Fibroblast of skin of scalp (primary cell): ENCODE results near the gene AHNAK.
A peak's percentile ranks its signal among the peaks of the same experiment; 100 is the strongest.
"Not testable (repeated sequence)": the region's sequence is repeated elsewhere in the genome, so short reads cannot be mapped to it uniquely, and the experiment has no call there.

Experiments used
- DNase-seq: peaks from one replicate; pipeline ENCODE4 v3.0.0-alpha.2; 2013

The AHNAK gene

DNA sequence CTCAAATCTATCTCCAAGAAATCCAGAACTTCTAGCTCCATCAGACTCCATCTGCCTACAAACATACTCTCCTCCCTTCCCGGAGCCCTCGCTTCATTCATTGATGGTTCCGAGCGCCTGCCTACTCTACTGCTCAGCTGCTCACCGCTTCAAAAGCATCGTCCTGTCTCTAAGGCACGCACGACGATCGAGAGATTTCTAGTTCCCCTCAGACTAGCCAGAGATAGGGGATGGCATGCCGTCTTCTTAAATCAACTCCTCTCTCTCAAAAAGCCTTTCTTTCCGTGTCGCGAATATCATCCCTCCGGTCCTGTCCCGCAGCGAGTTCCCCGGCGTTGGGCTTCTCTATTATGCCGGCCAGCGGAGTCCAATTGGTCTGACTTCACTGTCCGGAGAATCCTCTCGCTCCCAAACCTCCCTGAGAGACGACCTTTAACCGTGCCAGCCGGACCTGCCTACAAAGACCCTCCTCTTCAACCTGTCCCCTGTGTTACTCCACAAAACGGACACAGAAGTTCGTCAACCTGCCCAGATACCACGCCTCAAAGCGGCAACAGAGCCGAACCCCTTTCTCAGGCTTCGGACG lies 26.5 kb upstream of the AHNAK start:
- DNase-seq = no peak

DNA sequence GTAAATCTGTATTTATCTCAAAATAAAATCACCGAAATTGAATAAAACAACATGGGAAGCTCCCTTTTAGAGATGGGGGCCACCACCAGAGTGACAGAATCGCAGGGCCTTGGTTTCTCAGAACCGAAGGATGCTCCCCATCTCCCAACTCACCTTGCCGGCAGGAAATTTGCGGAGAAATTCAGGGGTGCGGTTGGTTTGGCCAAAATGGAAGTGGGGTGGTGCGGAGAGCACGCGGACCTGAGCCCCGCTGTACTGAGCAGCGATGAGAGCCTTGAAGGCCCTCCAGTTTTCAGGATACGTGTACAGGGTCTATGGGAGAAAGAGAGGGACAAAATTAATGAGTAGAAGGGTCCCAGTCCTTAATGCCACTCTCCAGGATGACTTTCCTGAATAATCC lies 25.8 kb upstream of the AHNAK start:
- no peak for DNase-seq

GRCh38 chr11:62571493-62571892 lies 24.9 kb upstream of the AHNAK start:
- DNase-seq = not testable (repeated sequence)

GRCh38 chr11:62570903-62571302 lies 24.3 kb upstream of the AHNAK start:
- not testable (repeated sequence) for DNase-seq

DNA sequence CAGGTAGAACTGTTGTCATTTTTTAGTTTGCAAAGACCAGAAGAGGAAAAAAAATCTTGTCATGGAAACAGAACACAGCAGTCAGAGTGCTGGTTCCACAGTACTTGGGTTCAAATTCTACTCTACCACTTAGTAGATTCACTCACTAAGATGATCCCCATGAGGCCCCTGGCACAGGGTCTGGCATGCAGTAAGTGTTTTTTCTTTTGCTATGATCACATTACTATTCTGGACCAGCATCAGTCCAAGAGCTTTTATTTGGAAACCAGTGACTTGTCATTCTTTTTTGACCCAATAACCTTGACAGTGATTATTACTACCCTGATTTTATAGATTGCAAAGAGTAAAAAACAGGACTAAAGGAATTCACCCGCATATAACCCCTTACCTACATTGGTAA lies 23.0 kb upstream of the AHNAK start:
- DNase-seq = no peak

GRCh38 chr11:62567018-62567633 lies 20.5 kb upstream of the AHNAK start:
- no peak for DNase-seq

GRCh38 chr11:62566247-62566646 lies 19.6 kb upstream of the AHNAK start:
- DNase-seq = no peak

GRCh38 chr11:62565100-62565802 lies 18.6 kb upstream of the AHNAK start:
- no peak for DNase-seq

DNA sequence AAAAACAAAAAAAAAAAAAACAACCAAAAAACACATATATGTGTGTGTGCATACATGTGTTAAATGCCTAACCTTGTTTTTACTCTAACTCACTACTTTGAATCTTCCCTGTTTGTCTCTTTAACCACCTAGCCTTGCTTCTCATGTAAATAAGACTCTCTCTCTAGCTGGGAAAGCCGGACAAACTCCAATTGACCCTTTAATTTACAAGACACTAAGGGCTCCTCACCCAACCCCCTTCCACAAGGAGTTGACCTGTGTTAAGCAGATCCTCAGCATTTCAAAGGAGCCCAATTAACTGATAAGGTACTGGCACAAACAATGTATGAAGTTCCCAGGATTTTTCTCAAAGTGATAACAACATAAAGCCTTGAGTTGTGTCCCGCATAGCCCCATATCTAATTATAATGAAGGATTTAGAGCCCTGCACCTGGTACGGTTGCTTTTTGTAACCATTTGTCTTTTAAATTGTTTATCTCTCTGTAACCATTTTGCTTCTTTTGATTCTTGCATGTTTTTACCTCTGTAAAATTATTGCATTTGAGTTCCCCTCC lies 15.1 kb upstream of the AHNAK start:
- not testable (repeated sequence) for DNase-seq

- peak; percentile 98 for DNase-seq
These were observed 14.0 kb upstream of the AHNAK start for GRCh38 chr11:62560566-62561103.

- DNase-seq = not testable (repeated sequence)
These were observed 13.0 kb upstream of the AHNAK start for GRCh38 chr11:62559626-62560025.

DNA sequence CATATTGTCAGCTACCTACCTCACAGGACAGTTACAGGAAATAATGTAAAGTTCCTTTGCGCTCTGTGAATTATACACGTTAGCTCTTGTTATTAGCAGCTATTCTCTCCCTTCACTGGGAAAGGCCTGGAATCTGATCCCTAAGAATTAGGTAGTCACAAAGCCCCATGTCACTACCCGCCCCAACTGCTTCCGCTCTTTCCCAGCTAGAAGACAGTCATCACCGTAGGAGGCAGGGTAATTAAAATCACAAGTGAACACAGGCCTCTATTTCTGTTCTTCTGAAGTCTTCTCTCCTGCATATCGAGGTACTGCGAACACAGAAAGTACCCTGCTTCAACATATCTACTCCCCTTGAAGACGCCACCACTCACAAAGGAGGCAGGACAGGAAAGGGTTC lies 12.6 kb upstream of the AHNAK start:
- no peak for DNase-seq

DNA sequence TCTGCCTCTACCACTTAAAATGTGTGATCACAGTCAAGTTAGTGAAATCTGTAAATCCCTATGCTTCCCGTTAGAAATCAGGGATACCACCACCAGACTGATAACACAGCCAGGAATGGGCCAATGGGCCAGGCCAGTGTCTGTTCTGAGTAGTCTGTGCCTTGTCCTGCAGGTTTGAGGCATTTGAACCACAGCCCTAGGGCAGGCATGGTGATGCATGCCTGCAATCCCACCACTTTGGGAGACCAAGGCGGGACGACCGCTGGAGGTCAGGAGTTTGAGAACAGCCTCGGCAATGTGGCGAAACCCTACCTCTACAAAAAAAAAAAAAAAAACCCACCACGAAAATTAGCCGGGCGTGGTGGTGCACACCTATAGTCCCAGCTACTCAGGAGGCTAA lies 12.1 kb upstream of the AHNAK start:
- no peak for DNase-seq

GRCh38 chr11:62556875-62557631 lies 10.4 kb upstream of the AHNAK start:
- DNase-seq = no peak

DNA sequence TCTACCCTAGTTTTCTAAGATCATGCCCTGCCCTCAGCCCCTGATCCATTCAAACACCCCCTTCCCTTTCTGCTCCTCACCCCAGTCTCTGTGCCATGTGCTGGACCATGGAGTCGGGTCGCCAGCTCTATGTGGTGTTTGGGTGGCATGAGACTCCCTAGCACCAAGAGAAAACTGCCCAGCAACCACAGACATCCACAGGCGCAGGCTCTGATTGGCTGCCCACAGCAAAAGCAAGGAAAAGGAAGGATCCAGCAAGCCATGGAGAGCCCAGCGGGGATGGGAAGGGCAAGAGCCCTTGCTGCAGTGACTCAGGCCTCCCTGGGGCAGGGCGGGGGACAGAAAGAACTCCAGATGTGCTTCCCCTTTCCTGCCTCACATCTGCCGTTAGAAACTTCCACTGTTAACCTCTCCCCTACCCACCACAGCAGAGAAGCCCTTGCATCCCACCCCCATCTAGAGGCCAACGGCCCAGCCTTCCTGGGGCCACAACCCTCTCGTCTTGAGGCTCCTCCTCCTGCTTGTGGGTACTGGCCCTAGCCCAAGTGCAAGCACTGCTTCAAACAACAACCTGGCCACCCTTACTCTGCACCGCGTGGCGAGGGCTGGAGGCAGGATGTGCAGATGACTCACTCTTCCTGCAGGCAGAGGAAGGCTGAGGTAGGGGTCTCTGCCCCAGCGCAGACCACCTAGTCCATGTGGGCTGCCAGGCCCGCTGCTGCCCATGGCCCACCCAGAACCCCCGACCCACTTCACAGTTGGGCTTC lies 9.7 kb upstream of the AHNAK start:
- peak; percentile 97 for DNase-seq

GRCh38 chr11:62555464-62556107 lies 9.0 kb upstream of the AHNAK start:
- DNase-seq = no peak

DNA sequence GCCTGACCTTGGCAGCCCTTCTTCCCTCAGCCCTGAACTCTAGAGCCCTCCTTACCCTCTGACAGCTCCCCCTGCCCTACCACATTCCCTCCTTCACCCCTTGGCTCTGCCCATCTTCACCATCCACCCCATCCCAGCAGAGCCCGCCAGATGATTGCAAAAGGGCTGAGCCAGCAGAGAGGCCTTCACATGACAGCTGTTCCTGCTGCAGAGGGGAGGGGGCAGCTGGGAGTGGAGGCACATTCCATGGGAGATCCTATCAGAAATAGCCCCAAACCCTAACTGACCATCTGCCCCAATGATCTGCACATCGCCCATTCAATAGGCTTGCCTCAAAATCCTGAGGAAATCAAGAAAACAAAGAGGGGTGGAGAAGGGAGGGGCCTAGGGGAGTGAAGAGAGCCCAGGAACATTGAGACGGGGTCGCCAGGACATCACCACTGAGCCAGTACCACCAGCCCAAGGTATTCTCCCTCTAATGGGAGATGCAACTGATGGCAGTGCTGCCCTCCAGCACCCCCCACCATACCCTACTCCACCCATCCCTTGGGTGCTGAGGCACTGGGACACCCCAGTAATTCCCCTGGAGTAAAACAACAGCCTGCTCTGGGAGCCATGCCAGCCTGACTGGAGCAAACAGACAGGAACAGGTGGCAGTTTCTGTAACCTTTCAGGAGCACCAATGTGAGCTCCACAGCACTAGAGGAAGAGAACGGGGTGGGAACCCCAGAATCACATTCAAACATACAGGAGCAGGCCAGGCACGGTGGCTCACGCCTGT lies 8.0 kb upstream of the AHNAK start:
- no peak for DNase-seq

GRCh38 chr11:62553839-62554361 lies 7.3 kb upstream of the AHNAK start:
- DNase-seq = peak; percentile 91

- peak; percentile 95 for DNase-seq
These were observed 6.7 kb upstream of the AHNAK start for GRCh38 chr11:62553080-62553838.
